HepG2 (cell line): ENCODE data around the gene ADGRV1.

Source experiments
- ATF7-NPFF ChIP-seq: sonication (generic); formaldehyde crosslinking; IDR thresholded peaks from 2 replicates; pipeline ENCODE4 v1.8.1; 2023; ENCODE audit warnings: mild to moderate bottlenecking, low read depth, missing genetic modification reagents, moderate library complexity
- CTCF ChIP-seq: sonication (generic); formaldehyde crosslinking; IDR thresholded peaks from 2 replicates; pipeline ENCODE4 v1.5.0; 2020; ENCODE audit warnings: mild to moderate bottlenecking, missing genetic modification reagents, moderate library complexity
- FOXJ3 ChIP-seq: sonication (generic); formaldehyde crosslinking; IDR thresholded peaks from 2 replicates; pipeline ENCODE4 v1.4.0; 2020; ENCODE audit warnings: missing genetic modification reagents, mild to moderate bottlenecking, borderline replicate concordance
- HOXA7 ChIP-seq: sonication (generic); formaldehyde crosslinking; IDR thresholded peaks from 2 replicates; pipeline ENCODE4 v1.8.1; 2022; ENCODE audit warnings: mild to moderate bottlenecking, missing genetic modification reagents, moderate library complexity

GRCh38 chr5:91135475-91136248 lies 577.1 kb downstream of the ADGRV1 start:
- TF ChIP-seq FOXJ3 (CRISPR knock-in tag): no peak
- no peak for TF ChIP-seq HOXA7
- TF ChIP-seq CTCF (CRISPR knock-in tag): no peak
- no peak for TF ChIP-seq ATF7-NPFF (CRISPR knock-in tag)
